ENCODE data around the gene SOX1.

The SOX1 gene

DNA sequence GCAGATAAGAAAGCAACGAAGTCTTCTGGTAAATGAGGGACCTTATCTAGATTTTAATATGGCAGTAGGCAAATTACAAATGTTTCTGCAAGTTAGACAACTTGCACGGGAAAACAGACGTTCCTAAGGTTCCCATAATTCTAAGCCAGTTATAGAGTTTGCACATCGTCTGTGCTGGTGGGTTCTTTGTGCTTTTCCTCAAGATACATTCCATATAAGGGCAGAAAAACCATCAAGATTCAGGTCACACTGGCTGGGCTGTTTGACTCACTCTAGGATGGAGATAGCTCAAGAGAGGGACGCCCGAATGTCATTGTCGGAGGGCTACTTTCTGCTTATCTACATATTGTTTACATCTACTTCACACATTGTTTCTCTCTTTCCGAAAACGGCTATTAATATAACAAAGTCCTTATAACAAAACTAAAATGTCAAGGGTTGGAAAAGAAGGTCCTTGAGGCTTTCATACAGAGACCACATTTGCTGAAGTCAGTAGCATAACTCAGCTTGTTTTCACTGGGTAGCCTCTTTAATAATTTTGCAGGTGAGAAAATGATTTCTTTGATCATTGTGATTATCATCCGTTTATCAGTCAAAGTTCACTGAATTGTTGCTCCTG is 44.4 kb downstream of the SOX1 start:
- no peak for DNase-seq (ENCODE audit: low read depth)

DNA sequence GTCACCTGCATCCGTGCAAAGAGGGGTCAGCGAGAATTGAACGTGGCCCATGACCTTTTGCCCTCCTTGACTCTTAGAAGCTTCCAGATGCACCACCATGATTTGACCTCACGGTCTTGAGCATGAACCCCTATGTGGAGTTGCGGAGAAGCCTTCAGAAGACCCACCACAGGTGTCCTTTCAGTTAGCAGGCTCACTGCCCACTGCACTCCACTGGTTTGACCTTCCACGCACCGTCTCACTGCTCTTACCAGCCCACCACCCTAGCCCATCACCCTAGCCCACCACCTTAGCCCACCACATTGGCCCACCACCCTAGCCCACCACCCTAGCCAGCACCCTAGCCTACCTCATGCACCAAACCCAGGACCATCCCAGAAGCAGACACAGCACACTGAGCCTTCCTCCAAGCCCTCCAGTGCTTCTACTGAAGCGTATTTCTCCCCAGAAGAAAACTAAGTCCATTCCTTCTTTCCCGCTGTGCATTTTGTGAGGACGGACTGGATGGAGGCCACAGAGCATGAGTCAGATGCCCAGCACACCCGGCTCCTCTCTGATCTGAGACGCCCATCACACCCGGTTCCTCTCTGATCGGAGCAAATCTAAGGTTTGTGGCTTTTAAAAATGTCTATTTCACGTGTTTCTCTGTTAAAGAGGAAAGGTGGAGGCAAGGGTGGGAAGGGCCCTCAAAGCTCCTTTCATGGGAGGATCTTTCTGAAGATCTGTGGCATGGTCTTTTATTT is 45.8 kb downstream of the SOX1 start:
- TF ChIP-seq, protein P1, sequence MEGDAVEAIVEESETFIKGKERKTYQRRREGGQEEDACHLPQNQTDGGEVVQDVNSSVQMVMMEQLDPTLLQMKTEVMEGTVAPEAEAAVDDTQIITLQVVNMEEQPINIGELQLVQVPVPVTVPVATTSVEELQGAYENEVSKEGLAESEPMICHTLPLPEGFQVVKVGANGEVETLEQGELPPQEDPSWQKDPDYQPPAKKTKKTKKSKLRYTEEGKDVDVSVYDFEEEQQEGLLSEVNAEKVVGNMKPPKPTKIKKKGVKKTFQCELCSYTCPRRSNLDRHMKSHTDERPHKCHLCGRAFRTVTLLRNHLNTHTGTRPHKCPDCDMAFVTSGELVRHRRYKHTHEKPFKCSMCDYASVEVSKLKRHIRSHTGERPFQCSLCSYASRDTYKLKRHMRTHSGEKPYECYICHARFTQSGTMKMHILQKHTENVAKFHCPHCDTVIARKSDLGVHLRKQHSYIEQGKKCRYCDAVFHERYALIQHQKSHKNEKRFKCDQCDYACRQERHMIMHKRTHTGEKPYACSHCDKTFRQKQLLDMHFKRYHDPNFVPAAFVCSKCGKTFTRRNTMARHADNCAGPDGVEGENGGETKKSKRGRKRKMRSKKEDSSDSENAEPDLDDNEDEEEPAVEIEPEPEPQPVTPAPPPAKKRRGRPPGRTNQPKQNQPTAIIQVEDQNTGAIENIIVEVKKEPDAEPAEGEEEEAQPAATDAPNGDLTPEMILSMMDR (IDR thresholded peaks at IDR 0.05; ENCODE audit: control insufficient read depth, extremely low read depth, insufficient read depth) = no peak
- no peak for DNase-seq (ENCODE audit: low read depth)
- H3K4me3 ChIP-seq (ENCODE audit: low read depth, low read length) = no peak overlapping the region

More for the DNA sequence above, 44.4 kb downstream of the SOX1 start:
- no peak overlapping the region for H3K4me3 ChIP-seq (ENCODE audit: low read depth, low read length)
- TF ChIP-seq, protein P1 (IDR thresholded peaks at IDR 0.05; ENCODE audit: control insufficient read depth, extremely low read depth, insufficient read depth) = no peak

DNA sequence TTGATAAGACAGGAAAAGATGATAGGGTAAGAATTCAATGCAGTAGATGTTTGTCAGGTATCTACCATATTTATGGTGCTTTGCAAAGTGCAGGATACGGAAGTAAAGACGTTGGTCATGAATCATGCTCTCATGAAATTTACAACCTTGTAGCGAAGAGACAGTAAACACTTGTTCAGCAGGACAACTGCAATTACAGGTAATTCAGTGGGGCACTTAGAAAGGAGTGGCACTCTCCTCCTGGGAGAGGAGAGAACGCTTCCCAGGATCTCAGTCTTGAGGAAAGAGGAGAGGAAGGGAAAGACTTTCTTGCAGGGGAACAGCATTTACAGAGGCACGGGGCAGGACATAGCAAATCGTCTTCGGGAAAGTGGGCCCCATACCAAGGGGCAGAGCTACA is 46.4 kb downstream of the SOX1 start:
- no peak for DNase-seq (ENCODE audit: low read depth)
- H3K4me3 ChIP-seq (ENCODE audit: low read depth, low read length) = no peak overlapping the region
- TF ChIP-seq, protein P1 (IDR thresholded peaks at IDR 0.05; ENCODE audit: control insufficient read depth, extremely low read depth, insufficient read depth) = no peak

DNA sequence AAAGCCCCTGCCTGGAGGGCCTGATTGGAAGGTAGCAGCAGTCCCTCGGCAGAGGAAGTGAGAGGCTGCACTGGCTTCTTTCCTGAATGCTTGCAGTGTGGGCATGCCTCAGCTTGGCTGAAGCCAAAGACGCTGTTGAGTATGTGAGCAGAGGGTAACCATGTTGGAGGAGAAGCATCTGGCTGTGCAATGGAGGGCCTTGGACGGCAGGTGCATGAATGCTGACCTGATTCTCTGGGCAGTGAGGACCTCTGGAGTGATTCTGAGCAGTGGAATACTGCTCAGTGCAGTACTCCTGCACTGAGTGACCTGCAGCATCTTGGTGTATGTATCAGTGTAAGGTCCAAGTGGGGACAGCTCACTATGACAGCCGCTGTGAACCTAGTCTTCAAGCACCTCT is 46.9 kb downstream of the SOX1 start:
- TF ChIP-seq, protein P1 (IDR thresholded peaks at IDR 0.05; ENCODE audit: control insufficient read depth, extremely low read depth, insufficient read depth) = no peak

DNA sequence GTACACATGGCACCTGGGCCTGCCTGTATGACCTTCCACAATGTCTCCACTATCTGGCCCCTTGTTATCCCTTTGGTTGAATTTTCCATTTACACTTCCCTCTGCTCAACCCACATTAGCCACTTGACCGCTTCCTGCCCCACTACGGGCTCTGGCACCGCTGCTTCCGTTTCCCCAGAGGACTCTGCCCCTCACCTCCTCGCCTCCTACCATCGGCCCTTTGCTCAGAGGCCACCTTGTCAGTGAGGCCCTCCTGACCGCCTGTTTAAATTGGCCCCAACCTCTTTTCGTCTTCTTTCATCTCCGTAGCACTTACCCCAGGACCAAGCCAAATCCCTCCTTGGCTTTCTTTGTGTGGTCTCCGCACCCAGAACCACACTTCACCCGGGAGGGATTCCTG is 47.4 kb downstream of the SOX1 start:
- TF ChIP-seq, protein P1 (IDR thresholded peaks at IDR 0.05; ENCODE audit: control insufficient read depth, extremely low read depth, insufficient read depth) = no peak
- no peak overlapping the region for H3K4me3 ChIP-seq (ENCODE audit: low read depth, low read length)
- no peak for DNase-seq (ENCODE audit: low read depth)

More for the DNA sequence above, 46.9 kb downstream of the SOX1 start:
- no peak for DNase-seq (ENCODE audit: low read depth)
- H3K4me3 ChIP-seq (ENCODE audit: low read depth, low read length) = no peak overlapping the region

DNA sequence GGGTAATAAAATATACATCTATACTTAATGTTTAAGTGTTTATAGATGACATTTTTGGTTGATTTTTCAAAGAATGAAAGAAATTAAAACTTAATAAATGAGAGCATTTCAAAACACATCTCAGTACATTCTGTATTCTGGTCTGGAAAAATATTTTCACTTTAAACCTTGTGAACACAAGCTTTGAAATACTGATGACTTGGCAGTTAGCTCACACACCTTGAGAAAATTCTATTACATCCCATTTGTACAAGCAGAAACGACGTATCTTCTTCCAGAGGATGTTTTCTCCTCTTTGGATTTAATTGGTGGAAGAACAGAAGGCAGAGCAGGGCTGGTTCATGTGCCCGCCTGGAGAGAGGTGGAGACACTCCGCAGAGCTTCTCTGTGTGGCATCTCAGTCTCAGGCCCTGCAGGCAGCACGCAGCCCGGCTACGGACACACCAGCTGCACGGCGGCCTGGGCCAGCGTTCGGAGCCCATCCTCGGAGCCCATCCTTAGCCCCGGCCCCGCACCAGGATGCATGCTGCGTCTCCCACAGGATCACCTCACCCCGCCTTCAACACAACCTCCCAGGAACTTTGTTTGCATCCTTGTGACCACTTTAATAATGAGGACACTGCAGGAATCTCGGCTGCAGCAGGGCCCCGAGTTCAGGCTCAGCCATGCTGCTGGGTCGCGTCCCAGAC is 48.6 kb downstream of the SOX1 start:
- TF ChIP-seq, protein P1 (IDR thresholded peaks at IDR 0.05; ENCODE audit: control insufficient read depth, extremely low read depth, insufficient read depth) = no peak
- DNase-seq (ENCODE audit: low read depth) = no peak
- no peak overlapping the region for H3K4me3 ChIP-seq (ENCODE audit: low read depth, low read length)
